Fibroblast of lung (primary cell): Measurements from ENCODE around the gene CFB.

Experiments used
- EZH2 ChIP-seq: IDR thresholded peaks from 2 replicates; pipeline ENCODE4 v1.5.1; 2012; ENCODE audit warnings: low read length, control low read depth, mild to moderate bottlenecking; ENCODE audit errors: missing control alignments
- TF ChIP-seq, protein P1 (sequence below), 2 donors: IDR thresholded peaks in 1 of 2; conservative IDR thresholded peaks in 1 of 2; 1 replicate in 1 of 2; 2 replicates in 1 of 2; pipeline ENCODE4 v1.5.1; 2011 to 2012; ENCODE audit warnings: low read length in 2 of 2, control low read depth in 1 of 2, inconsistent platforms in 1 of 2, low read depth in 1 of 2, mild to moderate bottlenecking in 1 of 2

GRCh38 chr6:31968791-31969711 lies 23.2 kb downstream of the CFB start:
- TF ChIP-seq, protein P1, sequence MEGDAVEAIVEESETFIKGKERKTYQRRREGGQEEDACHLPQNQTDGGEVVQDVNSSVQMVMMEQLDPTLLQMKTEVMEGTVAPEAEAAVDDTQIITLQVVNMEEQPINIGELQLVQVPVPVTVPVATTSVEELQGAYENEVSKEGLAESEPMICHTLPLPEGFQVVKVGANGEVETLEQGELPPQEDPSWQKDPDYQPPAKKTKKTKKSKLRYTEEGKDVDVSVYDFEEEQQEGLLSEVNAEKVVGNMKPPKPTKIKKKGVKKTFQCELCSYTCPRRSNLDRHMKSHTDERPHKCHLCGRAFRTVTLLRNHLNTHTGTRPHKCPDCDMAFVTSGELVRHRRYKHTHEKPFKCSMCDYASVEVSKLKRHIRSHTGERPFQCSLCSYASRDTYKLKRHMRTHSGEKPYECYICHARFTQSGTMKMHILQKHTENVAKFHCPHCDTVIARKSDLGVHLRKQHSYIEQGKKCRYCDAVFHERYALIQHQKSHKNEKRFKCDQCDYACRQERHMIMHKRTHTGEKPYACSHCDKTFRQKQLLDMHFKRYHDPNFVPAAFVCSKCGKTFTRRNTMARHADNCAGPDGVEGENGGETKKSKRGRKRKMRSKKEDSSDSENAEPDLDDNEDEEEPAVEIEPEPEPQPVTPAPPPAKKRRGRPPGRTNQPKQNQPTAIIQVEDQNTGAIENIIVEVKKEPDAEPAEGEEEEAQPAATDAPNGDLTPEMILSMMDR (conservative IDR thresholded peaks at IDR 0.05 in 1 of 2, IDR thresholded peaks at IDR 0.05 in 1 of 2; ENCODE audit: low read depth in 1 of 2, low read length in 2 of 2) = no peak
- no peak for TF ChIP-seq EZH2
